Keratinocyte (primary cell): ENCODE data around the gene STPG2. TPM values are rescaled to one million over a fixed set of nuclear protein-coding genes. Genes with fewer than 3 reads are reported as not detected.

Source experiments
- DNase-seq: peaks from one replicate; pipeline ENCODE4 v3.0.0-alpha.2; 2011; ENCODE audit warnings: low read depth, missing footprints, low spot score
- FAIRE-seq: peaks from 2 replicates; lab custom pipeline; 2011; peaks lifted over from hg19 to GRCh38; lab: Jason Lieb, UNC
- H2AFZ ChIP-seq: 2 replicates; pipeline ENCODE4 v1.6.0; 2012; ENCODE audit warnings: low read length, control low read depth, inconsistent platforms; ENCODE audit not compliant: control insufficient read depth
- H3K27ac ChIP-seq: 2 replicates; pipeline ENCODE4 v1.5.1; 2011; ENCODE audit warnings: low read length; ENCODE audit not compliant: control insufficient read depth, insufficient read depth
- H3K27me3 ChIP-seq: 3 replicates; pipeline ENCODE4 v1.6.0; 2011; ENCODE audit warnings: low read length; ENCODE audit not compliant: control insufficient read depth, insufficient read depth; ENCODE audit errors: extremely low read depth
- H3K36me3 ChIP-seq, 2 experiments: 2 replicates in 1 of 2; 3 replicates in 1 of 2; pipeline ENCODE4 v1.5.1; 2011; ENCODE audit warnings: low read length in 2 of 2, mild to moderate bottlenecking in 1 of 2; ENCODE audit not compliant: control insufficient read depth in 2 of 2, insufficient read depth in 2 of 2; ENCODE audit errors: extremely low read depth in 1 of 2
- H3K4me1 ChIP-seq: 3 replicates; pipeline ENCODE4 v1.5.1; 2011; ENCODE audit warnings: low read length; ENCODE audit not compliant: control insufficient read depth, insufficient read depth; ENCODE audit errors: extremely low read depth
- H3K4me2 ChIP-seq: 3 replicates; pipeline ENCODE4 v1.6.0; 2011; ENCODE audit warnings: low read depth, low read length; ENCODE audit not compliant: control insufficient read depth, insufficient read depth; ENCODE audit errors: extremely low read depth
- H3K4me3 ChIP-seq, 3 experiments: fragments of 200-600 bp in 1 of 3; sonication (generic) in 1 of 3; 2 replicates in 2 of 3; 3 replicates in 1 of 3; pipeline ENCODE4 v1.5.1; 2011 to 2016; ENCODE audit warnings: low read length in 3 of 3, mild to moderate bottlenecking in 3 of 3, control low read depth in 2 of 3, inconsistent platforms in 1 of 3, low read depth in 1 of 3, mixed read lengths in 1 of 3, mixed run types in 1 of 3, moderate library complexity in 1 of 3; ENCODE audit not compliant: control insufficient read depth in 2 of 3, insufficient read depth in 2 of 3; ENCODE audit errors: extremely low read depth in 1 of 3
- H3K79me2 ChIP-seq: 2 replicates; pipeline ENCODE4 v1.6.0; 2012; ENCODE audit warnings: low read length; ENCODE audit not compliant: control insufficient read depth, insufficient read depth
- H3K9ac ChIP-seq: 3 replicates; pipeline ENCODE4 v1.6.0; 2011; ENCODE audit warnings: low read length; ENCODE audit not compliant: control insufficient read depth, insufficient read depth; ENCODE audit errors: extremely low read depth
- H3K9me1 ChIP-seq: 3 replicates; pipeline ENCODE4 v1.6.0; 2011; ENCODE audit warnings: low read length; ENCODE audit not compliant: control insufficient read depth, insufficient read depth; ENCODE audit errors: extremely low read depth
- H3K9me3 ChIP-seq: 2 replicates; pipeline ENCODE4 v1.5.1; 2012; ENCODE audit warnings: low read depth, low read length; ENCODE audit not compliant: control insufficient read depth
- H4K20me1 ChIP-seq: 3 replicates; pipeline ENCODE4 v1.6.0; 2011; ENCODE audit warnings: low read length; ENCODE audit not compliant: control insufficient read depth, insufficient read depth; ENCODE audit errors: extremely low read depth
- EZH2 ChIP-seq: IDR thresholded peaks from one replicate; pipeline ENCODE4 v1.6.1; 2012; ENCODE audit warnings: inconsistent platforms, mild to moderate bottlenecking, low read length, moderate library complexity
- dilution Hi-C: fragments of 300-500 bp; cut with MboI; formaldehyde crosslinking; loops from one replicate; pipeline ENCODE4 v1.7.0; 2020; ENCODE audit warnings: low sequenced_read_pairs; ENCODE audit not compliant: extremely low pct_ligation_motif_present
- polyA plus RNA-seq, 5 experiments: library from polyadenylated mRNA; depleted of rRNA in 3 of 5; stranded (reverse) in 3 of 5; stranded (forward) in 1 of 5; unstranded in 1 of 5; fragments of >200 nt; gene quantifications; 1 replicate in 1 of 5; 2 replicates in 3 of 5; 3 replicates in 1 of 5; pipeline versions ENCODE4 v1.2.1 to v1.2.3, GENCODE V29; 2011 to 2012; ENCODE audit warnings: missing spikeins in 2 of 5, low read depth in 1 of 5, low replicate concordance in 1 of 5
- TF ChIP-seq, protein P1 (sequence below), 3 experiments: IDR thresholded peaks in 1 of 3; conservative IDR thresholded peaks in 1 of 3; optimal IDR thresholded peaks in 1 of 3; 2 replicates in 2 of 3; 3 replicates in 1 of 3; pipeline versions ENCODE3 to v1.5.1; 2011; ENCODE audit warnings: low read length in 3 of 3, mild to moderate bottlenecking in 3 of 3, moderate library complexity in 2 of 3, control low read depth in 1 of 3, inconsistent platforms in 1 of 3; ENCODE audit not compliant: insufficient read depth in 2 of 3; ENCODE audit errors: extremely low read depth in 1 of 3

Gene STPG2
- polyA plus RNA-seq, 1 donor (not counting 4 experiments of a cell fraction or from before 2014, with no cell fraction given), result 0.07 TPM

DNA sequence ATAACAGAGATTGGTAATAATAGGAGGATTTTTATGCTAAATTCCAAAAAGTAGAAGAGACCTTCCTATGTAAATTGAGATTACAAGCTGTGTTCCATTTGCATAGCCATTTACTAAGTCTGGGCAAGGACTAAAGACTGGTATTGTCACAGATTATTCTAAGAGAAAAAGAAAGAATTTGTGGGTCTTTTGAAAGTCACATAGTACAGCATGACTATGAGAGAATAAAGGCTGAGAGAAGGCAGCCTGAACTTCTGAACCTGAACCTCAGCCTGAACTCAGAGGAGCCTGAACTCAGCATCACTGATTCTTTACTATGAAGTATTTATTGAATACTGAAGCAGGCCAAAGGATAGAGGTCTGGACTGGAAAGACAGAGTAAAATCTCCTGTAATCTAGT lies 297.5 kb downstream of the STPG2 start:
- Histone ChIP-seq H3K4me1 (no peaks in the 10 kb centered on the region), H2AFZ (no peak overlapping the region), H3K27ac (no peak overlapping the region), H3K79me2 (no peaks in the 10 kb centered on the region), H3K4me2 (no peak overlapping the region), H3K9ac (no peak overlapping the region), H4K20me1 (no peaks in the 10 kb centered on the region), H3K9me3 (no peaks in the 10 kb centered on the region), H3K4me3 (no peak overlapping the region), H3K27me3 (no peaks in the 10 kb centered on the region), H3K9me1 (no peaks in the 10 kb centered on the region), H3K36me3 (no peaks in the 10 kb centered on the region)
- dilution Hi-C loops, result no loop called here
- FAIRE-seq, result no peak
- TF ChIP-seq, protein P1, sequence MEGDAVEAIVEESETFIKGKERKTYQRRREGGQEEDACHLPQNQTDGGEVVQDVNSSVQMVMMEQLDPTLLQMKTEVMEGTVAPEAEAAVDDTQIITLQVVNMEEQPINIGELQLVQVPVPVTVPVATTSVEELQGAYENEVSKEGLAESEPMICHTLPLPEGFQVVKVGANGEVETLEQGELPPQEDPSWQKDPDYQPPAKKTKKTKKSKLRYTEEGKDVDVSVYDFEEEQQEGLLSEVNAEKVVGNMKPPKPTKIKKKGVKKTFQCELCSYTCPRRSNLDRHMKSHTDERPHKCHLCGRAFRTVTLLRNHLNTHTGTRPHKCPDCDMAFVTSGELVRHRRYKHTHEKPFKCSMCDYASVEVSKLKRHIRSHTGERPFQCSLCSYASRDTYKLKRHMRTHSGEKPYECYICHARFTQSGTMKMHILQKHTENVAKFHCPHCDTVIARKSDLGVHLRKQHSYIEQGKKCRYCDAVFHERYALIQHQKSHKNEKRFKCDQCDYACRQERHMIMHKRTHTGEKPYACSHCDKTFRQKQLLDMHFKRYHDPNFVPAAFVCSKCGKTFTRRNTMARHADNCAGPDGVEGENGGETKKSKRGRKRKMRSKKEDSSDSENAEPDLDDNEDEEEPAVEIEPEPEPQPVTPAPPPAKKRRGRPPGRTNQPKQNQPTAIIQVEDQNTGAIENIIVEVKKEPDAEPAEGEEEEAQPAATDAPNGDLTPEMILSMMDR (optimal IDR thresholded peaks at IDR 0.05 in 1 of 3, IDR thresholded peaks at IDR 0.05 in 1 of 3, conservative IDR thresholded peaks at IDR 0.05 in 1 of 3; ENCODE audit: extremely low read depth in 1 of 3, insufficient read depth in 2 of 3, low read length in 3 of 3), result no peak
- TF ChIP-seq EZH2, result no peak
- DNase-seq, result no peak

DNA sequence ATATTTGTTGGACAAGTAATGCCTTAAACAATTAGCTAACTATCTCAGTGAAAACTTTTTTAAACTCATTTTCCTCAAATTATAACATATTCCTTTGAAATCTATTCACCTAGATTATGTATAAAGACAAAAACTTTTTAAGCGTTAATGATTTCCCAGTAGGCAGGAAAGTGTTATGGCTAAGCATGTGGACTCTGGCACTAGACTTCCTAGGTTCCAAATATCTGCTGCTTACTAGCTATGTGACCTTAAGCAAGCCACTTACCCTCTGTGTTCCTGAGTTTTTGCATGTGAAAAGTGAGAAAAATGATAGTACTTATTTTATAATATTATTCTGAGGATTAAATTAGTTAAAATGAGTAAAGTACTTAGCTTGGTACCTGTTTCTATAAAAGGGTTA lies 301.8 kb downstream of the STPG2 start:
- Histone ChIP-seq H4K20me1 (no peaks in the 10 kb centered on the region), H3K27me3 (no peaks in the 10 kb centered on the region), H3K4me2 (no peak overlapping the region), H3K36me3 (no peaks in the 10 kb centered on the region), H3K4me1 (no peaks in the 10 kb centered on the region), H3K9ac (no peak overlapping the region), H3K4me3 (no peak overlapping the region), H3K9me1 (no peaks in the 10 kb centered on the region), H3K79me2 (no peaks in the 10 kb centered on the region), H3K9me3 (no peaks in the 10 kb centered on the region), H3K27ac (no peak overlapping the region), H2AFZ (no peak overlapping the region)
- no peak for FAIRE-seq
- TF ChIP-seq EZH2, result no peak
- TF ChIP-seq, protein P1 (optimal IDR thresholded peaks at IDR 0.05 in 1 of 3, IDR thresholded peaks at IDR 0.05 in 1 of 3, conservative IDR thresholded peaks at IDR 0.05 in 1 of 3; ENCODE audit: extremely low read depth in 1 of 3, insufficient read depth in 2 of 3, low read length in 3 of 3), result no peak
- dilution Hi-C loops, result no loop called here
- DNase-seq, result no peak
